HG02981 (cell line): ENCODE data around the gene BLZF1.
"Not testable (repeated sequence)": the region's sequence is repeated elsewhere in the genome, so short reads cannot be mapped to it uniquely, and the experiment has no call there.

Experiments
- ATAC-seq: cut with Tn5 transposase; IDR thresholded peaks from one replicate; pipeline ENCODE4 v1.9.1; 2021; ENCODE audit warnings: mild to moderate bottlenecking, moderate library complexity; ENCODE audit not compliant: unreplicated experiment

BLZF1 gene

DNA sequence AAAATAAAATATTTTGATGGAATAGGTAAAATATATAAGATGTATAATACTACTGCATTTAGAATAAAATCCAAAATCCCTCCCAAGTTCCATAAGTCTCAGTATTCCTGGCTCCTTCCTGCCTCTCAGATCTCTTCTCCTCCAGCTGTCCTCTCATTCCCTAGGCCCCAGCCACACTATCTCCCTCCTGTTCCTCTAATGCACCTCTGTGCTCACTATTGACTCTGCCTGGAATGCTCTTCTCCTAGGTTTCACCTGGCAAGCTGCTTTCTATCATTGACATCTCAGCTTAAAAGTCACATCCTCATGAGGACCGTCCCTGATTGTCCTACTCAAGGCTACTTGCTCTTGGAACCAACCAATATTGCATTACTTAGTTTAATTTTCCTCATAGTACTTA, 7.6 kb upstream of the BLZF1 start:
- ATAC-seq, result no peak

GRCh38 chr1:169361281-169361680, 6.7 kb upstream of the BLZF1 start:
- no peak for ATAC-seq

DNA sequence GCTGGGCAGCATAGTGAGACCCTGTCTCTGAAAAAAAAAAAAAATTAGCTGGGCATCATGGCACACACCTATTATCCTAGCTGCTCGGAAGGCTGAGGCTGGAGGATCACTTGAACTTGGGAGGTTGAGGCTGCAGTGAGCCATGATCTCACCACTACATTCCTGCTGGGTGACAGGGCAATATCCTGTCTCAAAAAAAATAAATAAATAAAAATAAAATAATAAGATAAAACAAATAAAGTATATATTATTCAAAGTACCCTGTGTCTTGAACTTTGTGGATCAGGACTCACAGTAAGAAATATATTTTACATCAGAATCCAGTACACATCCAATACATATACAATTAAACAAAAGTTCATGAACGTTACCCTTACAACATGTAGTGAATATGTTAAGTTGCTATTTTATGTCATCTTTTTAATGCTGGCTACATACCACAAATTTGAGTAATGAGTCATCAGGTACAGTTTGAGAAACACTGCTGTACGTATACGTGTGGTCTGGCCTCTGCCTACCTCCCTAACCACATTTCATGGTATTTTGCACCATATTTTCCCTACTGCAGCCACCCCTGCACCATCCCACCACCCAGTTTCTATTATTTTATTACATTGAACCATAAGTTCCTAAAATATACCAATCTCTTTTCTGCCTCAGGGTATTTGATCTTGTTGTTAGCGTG, 4.8 kb upstream of the BLZF1 start:
- ATAC-seq, result no peak

GRCh38 chr1:169364948-169365347, 3.0 kb upstream of the BLZF1 start:
- no peak for ATAC-seq

DNA sequence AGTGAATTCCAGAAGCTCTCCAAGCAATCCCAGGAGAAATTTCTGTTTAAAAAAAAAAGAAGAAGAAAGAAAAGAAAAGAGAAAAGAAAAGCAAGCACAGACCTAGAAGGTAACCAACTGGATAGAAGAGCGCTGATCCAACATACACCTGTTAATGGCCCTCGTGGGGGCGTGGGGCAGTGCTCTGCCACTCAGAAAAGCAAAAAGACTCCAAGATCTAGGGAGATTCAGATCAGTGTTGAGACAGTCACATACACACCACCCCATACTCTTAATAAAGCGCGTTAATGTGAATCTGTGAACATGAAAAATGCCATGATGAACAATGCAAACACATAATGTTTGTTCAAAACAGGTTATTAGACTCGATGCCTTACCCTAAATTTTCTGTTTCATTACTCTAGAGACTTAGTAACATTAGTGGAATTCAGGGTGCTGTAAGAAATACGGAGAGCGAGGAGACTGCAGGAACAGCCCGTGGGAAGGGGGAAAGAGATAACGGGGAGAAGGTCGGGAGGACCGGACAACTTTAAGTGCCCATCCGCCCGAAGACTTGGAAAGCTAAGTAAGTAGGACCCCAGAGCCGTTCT, 804 bp upstream of the BLZF1 start:
- ATAC-seq, result no peak

GRCh38 chr1:169368406-169368769, 393 bp downstream of the BLZF1 start:
- no peak for ATAC-seq

DNA sequence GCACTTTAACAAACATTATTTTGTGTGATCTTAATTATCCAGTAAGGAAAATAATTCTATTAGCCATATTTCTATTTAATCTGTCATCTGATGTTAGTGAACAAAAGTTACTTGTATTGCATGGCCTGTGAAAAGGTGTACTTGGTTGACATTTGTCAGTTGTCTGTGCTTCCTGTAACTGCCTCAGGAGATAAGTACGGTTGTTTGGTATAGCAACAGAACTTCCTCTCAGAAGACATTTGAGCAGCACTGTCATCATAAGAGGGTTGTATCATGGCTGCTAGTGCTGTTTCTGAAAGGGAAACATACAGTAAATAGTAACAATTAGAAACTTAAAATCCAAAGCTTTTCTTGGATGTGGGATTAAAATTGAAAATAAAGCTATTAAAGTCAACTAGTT, 3.4 kb downstream of the BLZF1 start:
- no peak for ATAC-seq

GRCh38 chr1:169381162-169381561, 13.2 kb downstream of the BLZF1 start:
- no peak for ATAC-seq

GRCh38 chr1:169383449-169383848, 15.5 kb downstream of the BLZF1 start:
- ATAC-seq, result no peak

DNA sequence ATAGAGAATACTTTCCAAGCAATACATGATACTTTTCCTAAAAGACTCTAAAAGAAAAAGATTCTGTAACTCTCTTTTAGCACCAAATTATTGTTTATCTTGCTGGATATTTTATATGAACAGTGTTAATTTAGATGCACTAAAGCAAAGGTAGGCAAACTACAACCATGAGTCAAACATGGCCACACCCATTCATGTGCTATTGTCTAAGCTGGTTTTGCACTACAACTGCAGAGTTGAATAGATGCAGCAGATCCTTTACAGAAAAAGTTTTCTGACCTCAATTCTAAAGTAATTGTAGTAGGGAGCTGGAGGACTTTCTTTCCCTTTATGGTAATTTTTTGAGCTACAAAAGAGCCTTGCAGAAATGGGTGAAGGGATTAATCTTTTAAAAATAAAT, 19.4 kb downstream of the BLZF1 start:
- no peak for ATAC-seq

DNA sequence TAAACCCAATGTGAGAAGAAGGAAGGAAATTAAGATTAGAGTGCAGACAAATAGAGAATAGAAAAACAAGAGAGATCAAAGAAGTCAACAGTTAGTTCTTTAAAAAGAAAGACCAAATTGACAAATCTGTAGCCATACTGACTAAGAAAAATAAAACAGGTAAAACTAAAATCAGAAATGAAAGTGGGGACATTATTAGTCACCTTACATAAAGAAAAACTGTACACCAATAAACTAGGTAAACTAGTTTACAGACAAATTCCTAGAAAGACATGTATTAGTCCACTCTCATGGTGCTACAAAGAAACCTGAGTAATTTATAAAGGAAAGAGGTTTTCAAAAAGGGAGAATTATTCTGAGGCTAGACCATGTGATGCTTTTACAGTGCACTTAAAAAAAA, 22.3 kb downstream of the BLZF1 start:
- ATAC-seq, result peak; percentile 84

DNA sequence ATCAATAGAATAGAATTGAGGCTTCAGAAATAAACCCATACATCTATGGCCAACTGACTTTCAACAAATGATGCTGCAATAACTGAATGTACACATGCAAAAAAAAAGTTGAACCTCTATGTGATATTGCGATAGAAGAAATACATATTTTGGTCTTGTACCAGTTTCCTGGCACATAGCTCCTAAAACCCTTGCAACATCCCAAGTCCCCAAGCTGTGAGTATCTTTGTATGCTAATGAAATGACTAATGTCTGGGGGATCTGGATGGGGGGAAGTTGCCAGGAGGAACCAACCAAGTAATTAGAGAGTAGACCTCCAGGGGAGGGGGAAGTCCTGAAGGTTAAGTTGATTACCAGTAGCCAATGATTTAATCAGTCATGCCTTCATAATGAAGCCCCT, 24.4 kb downstream of the BLZF1 start:
- ATAC-seq, result no peak

- no peak for ATAC-seq
Observed at GRCh38 chr1:169395955-169396354, 28.0 kb downstream of the BLZF1 start.

- ATAC-seq, result not testable (repeated sequence)
Observed at GRCh38 chr1:169402578-169402977, 34.6 kb downstream of the BLZF1 start.

- not testable (repeated sequence) for ATAC-seq
Observed at GRCh38 chr1:169408340-169408739, 40.3 kb downstream of the BLZF1 start.

DNA sequence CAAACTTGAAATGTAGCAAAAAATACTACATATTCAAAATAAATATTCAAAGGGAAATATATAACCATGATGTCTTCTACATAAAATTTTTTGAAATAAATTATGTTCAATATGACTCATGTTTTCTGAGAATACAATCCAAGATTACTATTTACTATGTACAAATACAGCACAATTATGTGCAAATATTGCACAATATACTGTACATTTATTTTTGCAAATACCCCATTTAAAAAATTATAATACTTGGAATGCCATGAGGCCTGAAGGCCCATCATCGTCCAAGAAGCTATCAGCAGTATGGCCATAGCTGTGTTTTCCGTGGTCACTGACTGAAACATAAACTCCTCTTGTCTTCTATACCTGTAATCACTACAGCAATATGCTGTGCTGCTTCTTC, 47.0 kb downstream of the BLZF1 start:
- no peak for ATAC-seq

DNA sequence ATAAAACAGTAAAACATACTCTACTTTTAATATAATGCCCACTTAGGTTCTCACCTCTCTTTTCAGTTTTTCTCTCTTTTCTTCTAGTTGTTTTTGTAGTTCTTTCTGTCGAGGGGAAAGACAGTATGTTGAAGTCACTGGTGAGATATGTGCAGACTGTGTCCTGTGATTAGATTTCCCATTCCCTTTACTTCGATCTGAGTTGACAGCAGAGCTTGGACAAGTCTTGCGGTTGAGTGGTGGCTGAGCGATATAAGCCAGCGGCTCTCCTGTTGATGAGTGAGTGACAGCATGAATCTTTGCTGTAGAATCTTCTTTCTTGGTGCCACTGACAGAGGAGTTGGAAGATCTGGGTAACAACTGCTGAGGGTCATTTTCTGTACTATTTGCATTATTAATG, 53.3 kb downstream of the BLZF1 start:
- no peak for ATAC-seq

- no peak for ATAC-seq
Observed at GRCh38 chr1:169426174-169426705, 58.2 kb downstream of the BLZF1 start.

DNA sequence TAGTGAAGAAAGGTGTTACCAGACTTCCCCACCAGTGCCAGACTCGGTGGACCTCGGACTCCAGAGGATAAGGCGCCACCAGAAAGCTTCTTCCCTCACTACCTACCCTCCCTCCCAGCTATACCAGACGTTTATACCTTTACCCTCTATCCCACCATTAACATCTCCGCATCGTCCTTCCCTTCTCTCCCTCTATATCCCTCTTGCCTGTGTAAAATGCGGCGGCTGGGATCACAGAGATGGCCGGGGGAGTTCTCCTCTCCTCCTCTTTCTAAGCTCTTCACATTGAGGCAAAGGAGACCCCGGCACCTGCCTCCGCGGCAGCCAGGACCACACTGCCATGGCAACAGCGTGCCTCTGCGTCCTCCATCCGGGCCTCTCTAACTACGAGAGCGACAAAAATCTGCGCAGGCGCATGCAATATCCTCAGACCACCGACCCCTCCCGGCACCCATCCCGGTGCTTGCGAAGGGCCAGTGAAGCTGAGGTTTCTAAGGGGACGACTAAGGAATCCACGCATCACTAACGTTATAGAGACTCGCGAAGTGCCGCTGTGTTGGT, 59.2 kb downstream of the BLZF1 start, which contains the start of gene CCDC181:
Gene CCDC181 (minus strand): TSS at position 394 of the 561 bp plus-strand sequence. CDS start 2,547 bp downstream, outside the sequence.
- peak; percentile 63 for ATAC-seq
